MCF 10A (cell line): Measurements from ENCODE around the gene MFSD2A. TPM values are rescaled to one million over a fixed set of nuclear protein-coding genes. Genes with fewer than 3 reads are reported as not detected.

Experiments
- BruUV-seq: library from RNA; stranded (reverse); fragments of 400-500 nt; replicated peaks from 2 replicates; lab custom pipeline; 2021; lab: Mats Ljungman, UMichigan
- CTCF ChIA-PET: fragments of 300-600 bp; sonication (Branson Sonifier 250); formaldehyde crosslinking; extraction: SDS; loops from one replicate; lab custom pipeline; 2021; ENCODE audit warnings: antibody characterized with exemption, inconsistent platforms; lab: Yijun Ruan, JAX
- POLR2A ChIA-PET: fragments of 300-600, 350-650 bp; sonication (Branson Sonifier 250); formaldehyde crosslinking; extraction: SDS; loops from one replicate; lab custom pipeline; 2020; ENCODE audit warnings: antibody characterized with exemption, inconsistent platforms; lab: Yijun Ruan, JAX
- DNase-seq: peaks from one replicate; pipeline ENCODE4 v3.0.0-alpha.2; 2018; ENCODE audit not compliant: unreplicated experiment
- H3K27ac Mint-ChIP-seq: one replicate; pipeline ENCODE4 v1.8.0; 2022; ENCODE audit warnings: mild to moderate bottlenecking, low read depth, mixed read lengths; ENCODE audit not compliant: unreplicated experiment
- H3K27me3 Mint-ChIP-seq: one replicate; pipeline ENCODE4 v1.8.0; 2022; ENCODE audit warnings: mixed read lengths; ENCODE audit not compliant: insufficient read depth, unreplicated experiment
- H3K36me3 Mint-ChIP-seq: one replicate; pipeline ENCODE4 v1.8.0; 2022; ENCODE audit warnings: mild to moderate bottlenecking, moderate library complexity, mixed read lengths; ENCODE audit not compliant: insufficient read depth, unreplicated experiment
- H3K4me1 Mint-ChIP-seq: one replicate; pipeline ENCODE4 v1.8.0; 2022; ENCODE audit warnings: mixed read lengths; ENCODE audit not compliant: insufficient read depth, unreplicated experiment
- H3K4me3 Mint-ChIP-seq: one replicate; pipeline ENCODE4 v1.8.0; 2022; ENCODE audit warnings: mild to moderate bottlenecking, moderate library complexity, mixed read lengths; ENCODE audit not compliant: unreplicated experiment
- H3K9me3 Mint-ChIP-seq: one replicate; pipeline ENCODE4 v1.8.0; 2022; ENCODE audit warnings: mixed read lengths; ENCODE audit not compliant: unreplicated experiment
- intact Hi-C: fragments of 100-400 bp; cut with micrococcal nuclease; formaldehyde crosslinking; loops from 2 replicates; pipeline ENCODE4 v1.14.1; 2022
- total RNA-seq: library from RNA; stranded (reverse); gene quantifications from 2 replicates; pipeline ENCODE4 v1.2.3, GENCODE V29; 2022
- TF ChIP-seq, protein P1 (sequence below): fragments of 200-600 bp; IDR thresholded peaks from one replicate; pipeline ENCODE4 v1.8.0; 2022; ENCODE audit warnings: antibody characterized with exemption, mild to moderate bottlenecking; ENCODE audit not compliant: unreplicated experiment

The MFSD2A gene
- total RNA-seq, 1 experiment from 2014 or later: 49.1 TPM

DNA sequence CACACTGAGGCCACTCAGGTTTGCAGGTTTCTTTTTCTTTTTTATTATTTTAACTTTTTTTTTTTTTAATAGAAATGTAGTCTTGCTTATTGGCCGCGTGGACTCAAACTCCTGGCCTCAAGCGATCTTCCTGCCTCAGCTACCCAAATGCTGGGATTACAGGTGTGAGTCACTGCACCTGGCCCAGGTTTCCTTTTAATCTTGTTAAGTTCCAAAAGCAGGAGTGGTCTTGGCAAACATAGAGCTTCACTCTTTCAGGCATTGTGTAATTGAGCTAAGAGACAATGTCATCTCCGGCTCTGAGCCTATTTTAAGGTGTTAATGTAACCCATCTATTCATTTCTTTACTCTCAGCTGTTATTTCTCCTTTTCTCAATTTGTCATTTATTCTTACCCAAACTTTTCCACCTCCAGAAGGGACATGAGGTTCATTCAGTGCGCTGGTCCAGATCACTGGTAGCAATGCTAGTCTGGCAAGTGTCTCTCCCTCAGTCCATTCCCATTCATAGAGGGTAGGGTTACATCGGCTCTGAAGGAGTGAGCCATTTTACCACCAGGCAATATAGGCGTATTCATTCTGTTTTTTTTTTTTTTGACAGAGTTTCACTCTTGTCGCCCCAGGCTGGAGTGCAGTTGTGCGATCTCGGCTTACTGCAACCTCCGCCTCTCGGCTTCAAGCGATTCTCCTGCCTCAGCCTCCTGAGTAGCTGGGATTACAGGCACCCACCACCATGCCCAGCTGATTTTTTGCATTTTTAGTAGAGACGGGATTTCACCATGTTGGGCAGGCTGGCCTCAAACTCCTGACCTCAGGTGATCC is 11.3 kb upstream of the MFSD2A start:
- ChIA-PET CTCF (interaction anchor here (0.6 to 1.9 kb wide), 8 partner anchors 10 to 88 kb away, joined by 3 to 7 read pairs (median 4); no protein-coding TSS in a partner anchor), POLR2A (interaction anchor here (0.8 to 2.9 kb wide), 13 partner anchors 8 to 714 kb away, joined by 3 to 69 read pairs (median 11); partner anchors contain the start of genes CAP1 and MFSD2A)
- peaks cover 19% of the 10 kb centered on the region for H3K4me1 Mint-ChIP-seq
- H3K27me3 Mint-ChIP-seq: no peaks in the 10 kb centered on the region
- H3K36me3 Mint-ChIP-seq: no peaks in the 10 kb centered on the region
- H3K9me3 Mint-ChIP-seq: no peaks in the 10 kb centered on the region
- intact Hi-C loops: no loop called here
- peak overlapping the region; percentile 20 for H3K27ac Mint-ChIP-seq
- no TSS peak for BruUV-seq
- TF ChIP-seq, protein P1, sequence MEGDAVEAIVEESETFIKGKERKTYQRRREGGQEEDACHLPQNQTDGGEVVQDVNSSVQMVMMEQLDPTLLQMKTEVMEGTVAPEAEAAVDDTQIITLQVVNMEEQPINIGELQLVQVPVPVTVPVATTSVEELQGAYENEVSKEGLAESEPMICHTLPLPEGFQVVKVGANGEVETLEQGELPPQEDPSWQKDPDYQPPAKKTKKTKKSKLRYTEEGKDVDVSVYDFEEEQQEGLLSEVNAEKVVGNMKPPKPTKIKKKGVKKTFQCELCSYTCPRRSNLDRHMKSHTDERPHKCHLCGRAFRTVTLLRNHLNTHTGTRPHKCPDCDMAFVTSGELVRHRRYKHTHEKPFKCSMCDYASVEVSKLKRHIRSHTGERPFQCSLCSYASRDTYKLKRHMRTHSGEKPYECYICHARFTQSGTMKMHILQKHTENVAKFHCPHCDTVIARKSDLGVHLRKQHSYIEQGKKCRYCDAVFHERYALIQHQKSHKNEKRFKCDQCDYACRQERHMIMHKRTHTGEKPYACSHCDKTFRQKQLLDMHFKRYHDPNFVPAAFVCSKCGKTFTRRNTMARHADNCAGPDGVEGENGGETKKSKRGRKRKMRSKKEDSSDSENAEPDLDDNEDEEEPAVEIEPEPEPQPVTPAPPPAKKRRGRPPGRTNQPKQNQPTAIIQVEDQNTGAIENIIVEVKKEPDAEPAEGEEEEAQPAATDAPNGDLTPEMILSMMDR: no peak
- DNase-seq: peak; percentile 94
- H3K4me3 Mint-ChIP-seq: no peak overlapping the region

DNA sequence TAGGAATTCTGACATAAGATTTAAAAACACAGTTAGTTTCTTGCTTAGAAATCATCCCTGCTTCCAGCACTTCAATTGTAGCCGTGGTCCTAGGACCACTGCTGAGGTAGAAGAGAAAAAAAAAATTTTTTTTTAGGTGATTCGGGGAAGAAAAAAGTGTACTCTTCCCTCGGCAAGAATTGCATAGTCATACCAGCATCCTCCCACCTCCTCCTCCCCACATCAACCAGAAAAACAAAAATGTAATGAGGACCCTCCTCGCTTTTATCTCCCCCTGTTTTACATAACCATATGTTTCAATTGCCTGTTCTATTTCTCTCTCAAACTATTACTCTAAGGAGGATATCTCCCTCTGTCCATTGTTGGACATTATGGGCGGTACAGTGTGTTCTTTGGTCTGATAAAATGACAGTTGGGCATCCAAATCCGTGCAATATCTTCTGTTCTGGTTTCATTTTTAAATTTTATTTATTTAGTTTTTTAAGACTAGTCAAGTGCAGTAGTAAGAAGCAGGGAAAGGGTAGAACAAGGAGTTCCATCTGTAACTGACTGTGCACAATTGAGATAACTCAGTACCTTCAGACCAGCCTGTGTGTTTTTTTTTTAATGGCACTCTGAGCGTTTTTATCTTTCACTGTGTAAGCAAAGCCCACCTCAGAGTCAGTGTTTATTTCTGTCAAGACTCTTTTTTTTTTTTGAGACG is 10.4 kb upstream of the MFSD2A start:
- ChIA-PET POLR2A (interaction anchor here (0.7 to 2.9 kb wide), 7 partner anchors 9 to 95 kb away, joined by 3 to 69 read pairs (median 11); partner anchors contain the start of gene CAP1), CTCF (interaction anchor here (1.4 kb wide), 1 partner anchor 25 kb away, joined by 7 read pairs; no protein-coding TSS in a partner anchor)
- no peak overlapping the region for H3K27ac Mint-ChIP-seq

DNA sequence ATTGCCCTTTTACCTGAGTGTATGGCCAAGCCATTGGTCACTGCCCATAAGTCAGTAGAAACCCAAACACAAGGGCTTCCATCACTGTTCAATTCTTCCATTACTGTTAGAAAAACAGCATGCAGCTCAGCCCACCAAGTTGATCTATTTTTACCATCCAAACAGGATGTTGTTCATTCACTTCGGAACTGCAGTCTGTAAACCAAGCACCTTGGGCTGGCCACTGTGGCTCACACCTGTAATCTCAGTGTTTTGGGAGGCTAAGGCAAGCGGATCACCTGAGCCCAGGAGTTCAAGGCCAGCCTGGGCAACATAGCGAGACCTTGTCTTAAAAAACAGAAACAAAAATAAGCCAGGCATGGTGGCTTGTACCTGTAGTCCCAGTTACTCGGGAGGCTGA is 8.7 kb upstream of the MFSD2A start:
- no TSS peak for BruUV-seq
- H3K4me1 Mint-ChIP-seq: peaks cover 19% of the 10 kb centered on the region
- intact Hi-C loops: no loop called here
- DNase-seq: no peak
- ChIA-PET CTCF (no interaction called here), POLR2A (no interaction called here)
- no peak overlapping the region for H3K27ac Mint-ChIP-seq
- no peaks in the 10 kb centered on the region for H3K9me3 Mint-ChIP-seq
- TF ChIP-seq, protein P1: no peak
- H3K27me3 Mint-ChIP-seq: no peaks in the 10 kb centered on the region
- no peaks in the 10 kb centered on the region for H3K36me3 Mint-ChIP-seq
- H3K4me3 Mint-ChIP-seq: no peak overlapping the region

More for the DNA sequence above, 10.4 kb upstream of the MFSD2A start:
- TF ChIP-seq, protein P1: no peak
- peaks cover 19% of the 10 kb centered on the region for H3K4me1 Mint-ChIP-seq
- no peaks in the 10 kb centered on the region for H3K9me3 Mint-ChIP-seq
- BruUV-seq: no TSS peak
- H3K27me3 Mint-ChIP-seq: no peaks in the 10 kb centered on the region
- intact Hi-C loops: no loop called here
- H3K36me3 Mint-ChIP-seq: no peaks in the 10 kb centered on the region
- no peak for DNase-seq
- H3K4me3 Mint-ChIP-seq: no peak overlapping the region

DNA sequence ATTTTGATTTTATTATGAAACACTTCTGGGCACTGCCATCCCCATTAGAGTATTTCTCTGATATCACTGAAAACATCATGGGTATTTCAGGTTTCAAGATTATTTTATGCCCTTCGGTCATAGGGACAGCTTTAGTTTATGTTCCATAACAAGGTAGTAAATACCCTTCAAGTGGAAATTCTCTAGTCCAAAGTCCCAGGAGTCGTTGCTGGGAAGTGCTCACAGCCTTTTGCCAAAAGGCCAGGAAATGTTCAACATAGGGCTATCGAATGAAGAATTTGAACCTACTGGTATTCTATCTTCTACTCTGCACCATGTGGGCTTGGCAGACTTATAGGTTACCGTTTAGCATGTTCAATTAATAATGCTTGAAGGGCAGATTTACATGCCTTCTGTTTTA is 7.7 kb upstream of the MFSD2A start:
- BruUV-seq: no TSS peak
- TF ChIP-seq, protein P1: no peak
- POLR2A ChIA-PET: interaction anchor here (0.6 to 0.8 kb wide), 2 partner anchors 9 to 13 kb away, joined by 3 to 4 read pairs; no protein-coding TSS in a partner anchor
- CTCF ChIA-PET: interaction anchor here (0.6 kb wide), 1 partner anchor 45 kb away, joined by 3 read pairs; no protein-coding TSS in a partner anchor
- no peaks in the 10 kb centered on the region for H3K36me3 Mint-ChIP-seq
- intact Hi-C loops: no loop called here
- no peaks in the 10 kb centered on the region for H3K27me3 Mint-ChIP-seq
- no peak for DNase-seq
- no peak overlapping the region for H3K4me3 Mint-ChIP-seq
- H3K4me1 Mint-ChIP-seq: peaks cover 19% of the 10 kb centered on the region
- H3K9me3 Mint-ChIP-seq: no peaks in the 10 kb centered on the region
- H3K27ac Mint-ChIP-seq: no peak overlapping the region
